ENCODE measurements around the gene GALR2. TPM values are rescaled to one million over a fixed set of nuclear protein-coding genes. Genes with fewer than 3 reads are reported as not detected.

Gene GALR2
- total and polyA plus RNA-seq, 7 donors = 0.05 to 0.22 (median 0.14) TPM; not detected in 3

DNA sequence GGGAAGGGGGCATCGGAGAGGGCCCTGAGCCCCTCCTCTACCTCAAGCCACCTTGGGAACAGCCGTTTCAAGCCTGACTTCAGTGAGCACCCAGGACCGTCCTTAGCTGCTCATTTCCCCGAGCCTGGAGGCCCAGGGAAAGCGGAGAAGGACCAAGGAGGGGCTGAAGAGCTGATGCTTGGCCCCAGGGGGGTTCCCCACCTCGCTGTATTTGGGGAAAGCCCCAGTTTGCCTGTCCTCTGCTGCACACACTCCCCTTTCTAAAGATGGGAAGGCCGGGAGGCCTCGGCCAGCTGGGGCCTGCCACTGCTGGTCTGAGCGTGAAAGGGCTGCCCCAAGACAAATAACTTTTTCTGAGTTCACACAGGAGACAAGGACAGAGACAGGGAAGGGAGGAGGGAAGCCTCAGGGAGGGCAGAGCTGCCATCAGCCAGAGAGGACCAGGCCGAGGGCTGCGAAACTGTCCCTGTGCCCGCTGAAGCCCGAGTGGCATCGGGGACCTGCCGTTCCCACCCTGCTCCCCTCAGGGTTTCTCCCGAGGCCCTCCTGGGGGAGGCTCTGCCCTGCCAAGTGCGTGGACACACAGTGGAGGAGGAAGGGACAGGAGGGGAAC is 16.0 kb downstream of the GALR2 start:
- no peak overlapping the region for H3K4me3 ChIP-seq

GRCh38 chr17:76091526-76092286 is 17.1 kb downstream of the GALR2 start:
- no peak for TF ChIP-seq CTCF (IDR thresholded peaks at IDR 0.05)
- H3K27ac ChIP-seq = no peak overlapping the region
- H3K36me3 ChIP-seq (ENCODE audit: insufficient read depth in 1 of 2, low read depth in 1 of 2) = peaks cover 5 to 98% of the 10 kb centered on the region in 2 donors
- H3K9me3 ChIP-seq = no peaks in the 10 kb centered on the region
- no peak overlapping the region for H3K4me3 ChIP-seq
- no peaks in the 10 kb centered on the region for H3K27me3 ChIP-seq (ENCODE audit: insufficient read depth in 3 of 3, low read length in 2 of 3)
- 72 to 80% (median 74%) methylated on average over 21 to 23 of the region's 23 CpGs for WGBS, 3 donors
- no peak for ATAC-seq
- no peak for DNase-seq
- intact Hi-C loops (cut with DNase I) = no loop called here
- H3K4me1 ChIP-seq = no peaks in the 10 kb centered on the region

More for the DNA sequence above, 16.0 kb downstream of the GALR2 start:
- no peak for ATAC-seq
- H3K27me3 ChIP-seq (ENCODE audit: insufficient read depth in 3 of 3, low read length in 2 of 3) = no peaks in the 10 kb centered on the region
- no peak overlapping the region for H3K27ac ChIP-seq
- whole genome bisulfite sequencing, 3 donors = 85 to 88% (median 86%) methylated on average over 16 to 17 of the region's 17 CpGs
- H3K4me1 ChIP-seq = no peaks in the 10 kb centered on the region
- H3K9me3 ChIP-seq = no peaks in the 10 kb centered on the region
- TF ChIP-seq CTCF (IDR thresholded peaks at IDR 0.05) = no peak
- H3K36me3 ChIP-seq (ENCODE audit: insufficient read depth in 1 of 2, low read depth in 1 of 2) = peaks cover 5 to 98% of the 10 kb centered on the region in 2 donors
- DNase-seq = no peak
- intact Hi-C loops (cut with DNase I) = no loop called here

DNA sequence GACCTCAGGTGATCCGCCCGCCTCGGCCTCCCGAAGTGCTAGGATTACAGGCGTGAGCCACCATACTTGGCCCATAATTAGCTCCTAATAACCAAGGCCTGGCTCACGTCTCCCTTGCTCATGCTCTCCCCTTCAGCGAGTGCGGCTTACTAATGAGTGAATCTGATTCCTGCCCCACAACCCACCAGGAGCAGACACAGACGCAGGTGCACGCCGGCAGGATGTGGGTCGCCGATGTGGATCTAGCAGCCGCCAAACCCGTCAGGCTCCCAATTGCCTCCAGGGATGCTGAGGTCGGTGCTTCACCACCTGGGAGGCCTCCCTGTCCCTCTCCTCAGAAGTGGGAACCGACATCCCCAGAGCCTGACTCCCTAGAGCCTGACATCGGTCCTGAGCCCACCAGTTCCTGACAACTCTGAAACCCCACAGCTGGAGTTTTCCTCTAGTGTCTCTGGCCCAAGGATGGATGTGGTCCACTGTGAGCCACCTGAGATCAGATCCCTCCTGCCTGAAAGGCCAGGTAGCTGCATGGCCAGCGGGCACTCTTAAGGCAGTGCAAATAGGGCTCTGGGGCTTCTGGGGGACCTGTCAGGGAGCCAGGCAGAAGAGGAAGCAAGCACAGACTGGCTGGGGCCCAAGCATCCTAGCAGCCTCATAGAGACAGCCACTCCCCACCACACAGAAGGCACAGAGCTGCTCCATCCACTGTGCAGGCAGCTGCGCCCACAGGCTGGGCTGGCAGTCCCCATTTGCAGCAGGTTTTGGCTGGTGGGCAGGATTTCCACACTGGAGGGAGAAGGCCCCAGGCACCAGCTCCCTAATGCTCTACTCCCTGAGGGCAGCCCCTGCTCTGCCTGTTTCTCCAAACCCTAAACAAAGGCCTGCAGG is 18.2 kb downstream of the GALR2 start:
- WGBS, 3 donors = 89 to 92% (median 91%) methylated on average over 20 of the region's 20 CpGs
- ATAC-seq (no peak), DNase-seq (no peak)
- intact Hi-C loops (cut with DNase I) = no loop called here
- no peaks in the 10 kb centered on the region for H3K4me1 ChIP-seq
- no peaks in the 10 kb centered on the region for H3K27me3 ChIP-seq (ENCODE audit: insufficient read depth in 3 of 3, low read length in 2 of 3)
- no peak for TF ChIP-seq CTCF (IDR thresholded peaks at IDR 0.05)
- no peak overlapping the region for H3K4me3 ChIP-seq
- no peaks in the 10 kb centered on the region for H3K9me3 ChIP-seq
- H3K36me3 ChIP-seq (ENCODE audit: insufficient read depth in 1 of 2, low read depth in 1 of 2) = peaks cover 2 to 98% of the 10 kb centered on the region in 2 donors
- H3K27ac ChIP-seq = no peak overlapping the region

- DNase-seq (no peak), ATAC-seq (no peak)
- H3K36me3 ChIP-seq (ENCODE audit: insufficient read depth in 1 of 2, low read depth in 1 of 2) = peaks cover 0 to 98% of the 10 kb centered on the region in 2 donors
- no peaks in the 10 kb centered on the region for H3K9me3 ChIP-seq
- no peak overlapping the region for H3K4me3 ChIP-seq
- H3K27ac ChIP-seq = no peak overlapping the region
- intact Hi-C loops (cut with DNase I) = no loop called here
- WGBS, 3 donors = 84 to 96% (median 85%) methylated on average over 11 of the region's 11 CpGs
- no peaks in the 10 kb centered on the region for H3K27me3 ChIP-seq (ENCODE audit: insufficient read depth in 3 of 3, low read length in 2 of 3)
- TF ChIP-seq CTCF (IDR thresholded peaks at IDR 0.05) = no peak
- H3K4me1 ChIP-seq = no peaks in the 10 kb centered on the region
Observed at GRCh38 chr17:76094046-76094445, 19.5 kb downstream of the GALR2 start.
